HepG2 (cell line): ENCODE measurements around the gene BRSK2. TPM values are rescaled to one million over a fixed set of nuclear protein-coding genes. Genes with fewer than 3 reads are reported as not detected.

Experiments used
- ATAC-seq: fragments of 200-7000 bp; cut with Tn5 transposase; 3 replicates; pipeline ENCODE4 v1.9.1; 2020; ENCODE audit warnings: mild to moderate bottlenecking, moderate library complexity
- Bru-seq: library from RNA; stranded (reverse); fragments of 400-500 nt; gene quantifications from one replicate; lab custom pipeline; 2021; lab: Mats Ljungman, UMichigan
- BruChase-seq, 2 experiments: library from RNA; stranded (reverse); fragments of 400-500 nt; gene quantifications; one replicate each; lab custom pipeline; 2021; lab: Mats Ljungman, UMichigan
- BruUV-seq: library from RNA; stranded (reverse); fragments of 400-500 nt; replicated peaks from 2 replicates; lab custom pipeline; 2021; lab: Mats Ljungman, UMichigan
- CTCF ChIA-PET: fragments of 300-600 bp; formaldehyde crosslinking; extraction: SDS; loops from one replicate; lab custom pipeline; 2021; ENCODE audit warnings: low total read pairs, inconsistent platforms, low intra/inter-chr PET ratio; lab: Yijun Ruan, JAX
- POLR2A ChIA-PET: fragments of 350-600 bp; sonication (Branson Sonifier 250); formaldehyde crosslinking; loops from one replicate; lab custom pipeline; 2020; ENCODE audit warnings: antibody characterized with exemption, inconsistent platforms; lab: Yijun Ruan, JAX
- DNase-seq: peaks from one replicate; pipeline ENCODE4 v3.0.0-alpha.2; 2015; ENCODE audit warnings: low spot score
- FAIRE-seq: peaks from 3 replicates; lab custom pipeline; 2011; peaks lifted over from hg19 to GRCh38; lab: Jason Lieb, UNC
- H2AFZ ChIP-seq: one replicate; pipeline ENCODE4 v1.6.1; 2011; ENCODE audit warnings: low read length, inconsistent platforms
- H3K27ac ChIP-seq: fragments of 300-600 bp; 3 replicates; pipeline ENCODE4 v1.8.0; 2011; ENCODE audit warnings: mixed run types, mild to moderate bottlenecking, mixed read lengths, low read length, inconsistent platforms; ENCODE audit not compliant: insufficient read depth; ENCODE audit errors: extremely low read length
- H3K27me3 ChIP-seq, 2 experiments: fragments of 200-600 bp in 1 of 2; 2 replicates in 1 of 2; 3 replicates in 1 of 2; pipeline versions ENCODE4 v1.6.0 to v1.8.0; 2011; ENCODE audit warnings: low read length in 2 of 2, mild to moderate bottlenecking in 2 of 2, moderate library complexity in 2 of 2, inconsistent platforms in 1 of 2; ENCODE audit not compliant: insufficient read depth in 2 of 2, control insufficient read depth in 1 of 2
- H3K36me3 ChIP-seq, 2 experiments: fragments of 200-600 bp in 1 of 2; replicated peaks in 1 of 2; 2 replicates in 1 of 2; 3 replicates in 1 of 2; pipeline versions ENCODE4 v1.5.1 to v1.8.0; 2011; ENCODE audit warnings: low read length in 2 of 2, inconsistent platforms in 1 of 2; ENCODE audit not compliant: insufficient read depth in 2 of 2, control insufficient read depth in 1 of 2
- H3K4me1 ChIP-seq: 2 replicates; pipeline ENCODE4 v1.5.1; 2012; ENCODE audit warnings: low read length, inconsistent platforms; ENCODE audit not compliant: insufficient read depth
- H3K4me2 ChIP-seq: 2 replicates; pipeline ENCODE4 v1.6.0; 2011; ENCODE audit warnings: low read depth, low read length, inconsistent platforms
- H3K4me3 ChIP-seq, 3 experiments: fragments of 200-600 bp in 1 of 3; sonication (generic), shearing (Covaris generic) in 1 of 3; replicated peaks in 1 of 3; 2 replicates each; pipeline ENCODE4 v1.5.1; 2011 to 2016; ENCODE audit warnings: low read length in 3 of 3, inconsistent platforms in 2 of 3, low read depth in 2 of 3, mild to moderate bottlenecking in 2 of 3, control low read depth in 1 of 3, mixed read lengths in 1 of 3; ENCODE audit not compliant: insufficient read depth in 1 of 3
- H3K79me2 ChIP-seq: one replicate; pipeline ENCODE4 v1.6.1; 2011; ENCODE audit warnings: low read length, inconsistent platforms; ENCODE audit not compliant: insufficient read depth
- H3K9ac ChIP-seq: 2 replicates; pipeline ENCODE4 v1.6.0; 2011; ENCODE audit warnings: mild to moderate bottlenecking, low read depth, low read length, inconsistent platforms; ENCODE audit not compliant: insufficient read depth
- H3K9me3 ChIP-seq: 2 replicates; pipeline ENCODE4 v1.5.1; 2012; ENCODE audit warnings: mild to moderate bottlenecking, low read length
- H4K20me1 ChIP-seq: 2 replicates; pipeline ENCODE4 v1.6.0; 2011; ENCODE audit warnings: inconsistent platforms, mild to moderate bottlenecking, low read length, moderate library complexity; ENCODE audit not compliant: insufficient read depth
- ARID2 ChIP-seq: sonication (generic); formaldehyde crosslinking; IDR thresholded peaks from 2 replicates; pipeline ENCODE4 v1.8.1; 2022; ENCODE audit warnings: mild to moderate bottlenecking, missing genetic modification reagents, borderline replicate concordance
- CBX5 ChIP-seq: sonication (generic); formaldehyde crosslinking; IDR thresholded peaks from 2 replicates; pipeline ENCODE4 v1.4.0; 2020; ENCODE audit warnings: missing genetic modification reagents, borderline replicate concordance
- CREM ChIP-seq, 2 experiments: sonication (generic) in 1 of 2; formaldehyde crosslinking in 1 of 2; IDR thresholded peaks; 2 replicates each; pipeline versions ENCODE4 v1.4.0 to v1.6.1; 2016 to 2020; ENCODE audit warnings: antibody characterized with exemption in 1 of 2, mild to moderate bottlenecking in 1 of 2, missing genetic modification reagents in 1 of 2
- SCMH1 ChIP-seq: sonication (generic); formaldehyde crosslinking; IDR thresholded peaks from 2 replicates; pipeline ENCODE4 v1.9.0; 2021; ENCODE audit warnings: missing genetic modification reagents, mild to moderate bottlenecking, borderline replicate concordance
- SOX6 ChIP-seq, 2 experiments: fragments of 450-650 bp in 1 of 2; sonication (generic) in 1 of 2; formaldehyde crosslinking in 1 of 2; IDR thresholded peaks; 2 replicates each; pipeline versions ENCODE4 v1.4.0 to v1.6.1; 2017 to 2020; ENCODE audit warnings: antibody characterized with exemption in 1 of 2, mild to moderate bottlenecking in 1 of 2, missing genetic modification reagents in 1 of 2
- SPEN ChIP-seq: sonication (generic); formaldehyde crosslinking; IDR thresholded peaks from 2 replicates; pipeline ENCODE4 v1.5.1; 2020; ENCODE audit warnings: low read depth, mild to moderate bottlenecking, missing genetic modification reagents
- TSC22D2 ChIP-seq: sonication (generic); formaldehyde crosslinking; IDR thresholded peaks from 2 replicates; pipeline ENCODE4 v1.5.1; 2020; ENCODE audit warnings: missing genetic modification reagents, mild to moderate bottlenecking, borderline replicate concordance
- ZFP36L2 ChIP-seq: sonication (generic); formaldehyde crosslinking; IDR thresholded peaks from 2 replicates; pipeline ENCODE4 v1.4.0; 2020; ENCODE audit warnings: missing genetic modification reagents
- ZNF263 ChIP-seq: sonication (generic); formaldehyde crosslinking; IDR thresholded peaks from 2 replicates; pipeline ENCODE4 v1.4.0; 2020; ENCODE audit warnings: missing genetic modification reagents
- ZNF264 ChIP-seq: sonication (generic); formaldehyde crosslinking; IDR thresholded peaks from 2 replicates; pipeline ENCODE4 v1.4.0; 2020; ENCODE audit warnings: missing genetic modification reagents
- ZNF317 ChIP-seq: sonication (generic); formaldehyde crosslinking; IDR thresholded peaks from 2 replicates; pipeline ENCODE4 v1.5.0; 2020; ENCODE audit warnings: mild to moderate bottlenecking, missing genetic modification reagents
- ZNF367 ChIP-seq: sonication (generic); formaldehyde crosslinking; IDR thresholded peaks from 2 replicates; pipeline ENCODE4 v1.4.0; 2020; ENCODE audit warnings: missing genetic modification reagents, borderline replicate concordance
- ZNF513 ChIP-seq: sonication (generic); formaldehyde crosslinking; conservative IDR thresholded peaks from 2 replicates; pipeline ENCODE4 v1.5.0; 2020; ENCODE audit warnings: missing genetic modification reagents
- ZNF749 ChIP-seq: sonication (generic); formaldehyde crosslinking; IDR thresholded peaks from 2 replicates; pipeline ENCODE4 v1.8.0; 2022; ENCODE audit warnings: mild to moderate bottlenecking, missing genetic modification reagents, moderate library complexity, borderline replicate concordance
- ZNF879 ChIP-seq: sonication (generic); formaldehyde crosslinking; IDR thresholded peaks from 2 replicates; pipeline ENCODE4 v1.8.1; 2023; ENCODE audit warnings: missing genetic modification reagents
- WGBS: methylation state at CpG from one replicate; pipeline ENCODE4 v1.1.6; 2017; ENCODE audit warnings: low lambda C conversion rate; 5-methylcytosine and 5-hydroxymethylcytosine counted together
- in situ Hi-C: cut with HindIII; loops from 2 replicates; pipeline ENCODE4 v1.10.0; 2017; ENCODE audit warnings: low pct_unique_long_range_greater_than_20kb; ENCODE audit not compliant: extremely low pct_ligation_motif_present
- intact Hi-C: fragments of 100-400 bp; cut with micrococcal nuclease; formaldehyde crosslinking; loops from one replicate; pipeline ENCODE4 v1.10.0; 2022; ENCODE audit not compliant: unreplicated experiment
- long read RNA-seq, 2 experiments: library from RNA in 1 of 2; library from polyadenylated mRNA in 1 of 2; stranded (forward) in 1 of 2; unstranded in 1 of 2; transcript quantifications; one replicate each; pipeline ENCODE4 v2.0.0, GENCODE V29; 2019 to 2022
- polyA minus RNA-seq, 3 experiments: library from RNA; depleted of rRNA, polyadenylated mRNA; stranded (reverse); fragments of >200 nt; gene quantifications; 2 replicates each; pipeline ENCODE4 v1.2.3, GENCODE V29; 2011; ENCODE audit warnings: low replicate concordance in 1 of 3
- polyA plus RNA-seq, 8 experiments: library from polyadenylated mRNA; depleted of rRNA in 3 of 8; stranded (reverse) in 7 of 8; unstranded in 1 of 8; fragments of >200 nt; fragmentation: Illumina TruSeq in 4 of 8; extraction: Trizol in 4 of 8; gene quantifications; 2 replicates each; pipeline versions ENCODE4 v1.2.1 to v1.2.3, GENCODE V29; 2011 to 2016; ENCODE audit warnings: low read depth in 4 of 8, missing spikeins in 1 of 8, mixed read lengths in 1 of 8; ENCODE audit not compliant: insufficient read depth in 1 of 8
- total RNA-seq, 5 experiments: library from RNA; depleted of rRNA; stranded (reverse); fragments of >200 nt; fragmentation: Illumina TruSeq; extraction: Trizol; gene quantifications; 2 replicates each; pipeline ENCODE4 v1.2.3, GENCODE V29; 2016; ENCODE audit warnings: low read depth in 1 of 5
- TF ChIP-seq, protein P1 (sequence below): sonication (generic); formaldehyde crosslinking; IDR thresholded peaks from 2 replicates; pipeline ENCODE4 v1.4.0; 2020; ENCODE audit warnings: missing genetic modification reagents

Gene BRSK2
- total RNA-seq (2016; rRNA removed; fragmentation: Illumina TruSeq; extraction: Trizol) (0.84 and 1.1 TPM in 2 replicates), polyA plus RNA-seq (2011; rRNA removed) (0.74 and 2.3 TPM in 2 replicates), polyA minus RNA-seq (2011; rRNA and poly(A)+ RNA removed; ENCODE audit: low replicate concordance) (0.62 and 1.2 TPM in 2 replicates), Bru-seq, nascent RNA (percentile 18 among the genes with signal in this experiment), BruChase-seq, experiment 1, labeled RNA remaining after a 6-hour chase (percentile 26 among the genes with signal in this experiment), BruChase-seq, experiment 2, labeled RNA remaining after a 2-hour chase (percentile 21 among the genes with signal in this experiment)
- total RNA-seq (2016; cell fraction: cytosol; rRNA removed; fragmentation: Illumina TruSeq; extraction: Trizol; ENCODE audit: low read depth), result 0.35 and 0.40 TPM in 2 replicates
- total RNA-seq (2016; cell fraction: insoluble cytoplasmic fraction; rRNA removed; fragmentation: Illumina TruSeq; extraction: Trizol), result 0.19 and 0.93 TPM in 2 replicates
- 1.1 and 1.3 TPM in 2 replicates for total RNA-seq (2016; cell fraction: membrane; rRNA removed; fragmentation: Illumina TruSeq; extraction: Trizol)
- total RNA-seq (2016; cell fraction: nucleus; rRNA removed; fragmentation: Illumina TruSeq; extraction: Trizol), result 1.3 and 1.7 TPM in 2 replicates
- polyA plus RNA-seq (2011; cell fraction: cytosol; rRNA removed), result 0.62 and 0.65 TPM in 2 replicates
- 7.2 and 9.9 TPM in 2 replicates for polyA plus RNA-seq (2011; cell fraction: nucleus; rRNA removed)
- polyA plus RNA-seq (2012), result 0.54 and 1.4 TPM in 2 replicates
- polyA plus RNA-seq (2016; cell fraction: cytosol; fragmentation: Illumina TruSeq; extraction: Trizol; ENCODE audit: low read depth), result 0.18 and 0.59 TPM in 2 replicates
- polyA plus RNA-seq (2016; cell fraction: insoluble cytoplasmic fraction; fragmentation: Illumina TruSeq; extraction: Trizol; ENCODE audit: low read depth), result 0.59 and 0.72 TPM in 2 replicates
- polyA plus RNA-seq (2016; cell fraction: membrane; fragmentation: Illumina TruSeq; extraction: Trizol; ENCODE audit: low read depth), result 0.64 and 0.85 TPM in 2 replicates
- polyA plus RNA-seq (2016; cell fraction: nucleus; fragmentation: Illumina TruSeq; extraction: Trizol; ENCODE audit: insufficient read depth, low read depth), result 1.8 and 3.3 TPM in 2 replicates
- 0.88 and 1.3 TPM in 2 replicates for polyA minus RNA-seq (2011; cell fraction: cytosol; rRNA and poly(A)+ RNA removed)
- 0.90 and 3.0 TPM in 2 replicates for polyA minus RNA-seq (2011; cell fraction: nucleus; rRNA and poly(A)+ RNA removed)
- long read RNA-seq, experiment 1, result 0 reads
- long read RNA-seq, experiment 2, partial matches to known transcripts, result 1 of 2 reads
- long read RNA-seq, experiment 2, other reads (novel, unspliced or antisense), result 1 of 2 reads

DNA sequence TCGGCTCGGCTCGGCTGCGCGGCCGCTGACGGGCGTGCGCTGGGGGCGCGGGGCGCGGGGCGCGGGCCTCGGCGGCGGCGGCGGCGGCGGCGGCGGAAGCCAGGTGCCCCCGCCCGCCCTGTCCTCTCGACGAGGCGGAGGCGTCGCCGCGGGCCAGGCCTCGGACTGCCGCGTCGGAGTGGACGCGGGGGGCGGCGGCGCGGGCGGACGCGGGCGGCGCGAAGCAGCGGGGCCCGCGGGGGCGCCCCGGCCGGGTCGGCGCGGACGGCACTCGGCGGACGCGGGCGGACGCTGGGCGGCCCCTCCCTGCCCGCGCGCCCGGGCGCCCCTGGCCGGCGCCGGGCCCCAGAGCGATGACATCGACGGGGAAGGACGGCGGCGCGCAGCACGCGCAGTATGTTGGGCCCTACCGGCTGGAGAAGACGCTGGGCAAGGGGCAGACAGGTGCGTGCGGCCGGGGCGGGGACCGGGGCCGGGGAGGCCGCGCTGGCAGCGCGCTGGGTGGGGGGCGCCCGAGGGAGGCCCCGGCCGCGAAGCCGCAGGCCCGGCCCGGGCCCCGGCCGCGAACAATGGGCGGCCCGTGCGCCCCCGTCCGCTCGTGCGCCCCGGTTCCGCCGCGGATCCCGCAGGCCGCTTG is at the start of gene BRSK2:
TSS of gene BRSK2 (plus strand) at position 3 of the 637 bp plus-strand sequence. CDS start at position 354, 351 bp downstream.
- intact Hi-C loops (loop anchor here (10.0 kb wide), 1 partner anchor 85 kb away; the partner anchor contains the start of gene TOLLIP), in situ Hi-C loops (loop anchor here (10.0 kb wide), 1 partner anchor 95 kb away; no protein-coding TSS in a partner anchor)
- Histone ChIP-seq H3K4me3 (peak within 1 kb of the TSS; percentile 6 to 57 (median 29); a peak in 4 of 6 replicates), H3K27me3 (peaks cover 8 to 38% of the 10 kb centered on the region in 2 experiments), H4K20me1 (no peaks in the 10 kb centered on the region), H2AFZ (no peak within 1 kb of the TSS), H3K9ac (peak within 1 kb of the TSS; percentile 8; the same call in 1 of the 2 replicates), H3K36me3 (no peaks in the 10 kb centered on the region), H3K79me2 (no peaks in the 10 kb centered on the region), H3K27ac (no peak within 1 kb of the TSS), H3K4me2 (peak within 1 kb of the TSS; percentile 58), H3K9me3 (no peaks in the 10 kb centered on the region), H3K4me1 (peaks cover 12% of the 10 kb centered on the region)
- ATAC-seq (no peak), FAIRE-seq (no peak), DNase-seq (no peak)
- BruUV-seq, result no TSS peak
- ChIA-PET POLR2A (interaction anchor here (1.0 kb wide), 1 partner anchor 128 kb away, joined by 3 read pairs; no protein-coding TSS in a partner anchor), CTCF (no interaction called here)
- WGBS, result 50% methylated on average over 31 of the region's 119 CpGs
- TF ChIP-seq ZNF263 (CRISPR knock-in tag), result no peak
- TF ChIP-seq ZNF879 (CRISPR knock-in tag), result no peak
- no peak for TF ChIP-seq ZNF367 (CRISPR knock-in tag)
- TF ChIP-seq CBX5 (CRISPR knock-in tag), result no peak
- no peak for TF ChIP-seq ZFP36L2 (CRISPR knock-in tag)
- TF ChIP-seq ARID2 (CRISPR knock-in tag), result no peak
- no peak for TF ChIP-seq CREM (IDR thresholded peaks at IDR 0.05)
- no peak for TF ChIP-seq CREM (CRISPR knock-in tag; IDR thresholded peaks at IDR 0.05)
- no peak for TF ChIP-seq ZNF749 (CRISPR knock-in tag)
- no peak for TF ChIP-seq ZNF513 (CRISPR knock-in tag)
- TF ChIP-seq, protein P1, sequence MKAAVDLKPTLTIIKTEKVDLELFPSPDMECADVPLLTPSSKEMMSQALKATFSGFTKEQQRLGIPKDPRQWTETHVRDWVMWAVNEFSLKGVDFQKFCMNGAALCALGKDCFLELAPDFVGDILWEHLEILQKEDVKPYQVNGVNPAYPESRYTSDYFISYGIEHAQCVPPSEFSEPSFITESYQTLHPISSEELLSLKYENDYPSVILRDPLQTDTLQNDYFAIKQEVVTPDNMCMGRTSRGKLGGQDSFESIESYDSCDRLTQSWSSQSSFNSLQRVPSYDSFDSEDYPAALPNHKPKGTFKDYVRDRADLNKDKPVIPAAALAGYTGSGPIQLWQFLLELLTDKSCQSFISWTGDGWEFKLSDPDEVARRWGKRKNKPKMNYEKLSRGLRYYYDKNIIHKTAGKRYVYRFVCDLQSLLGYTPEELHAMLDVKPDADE (CRISPR knock-in tag), result no peak
- no peak for TF ChIP-seq ZNF264 (CRISPR knock-in tag)
- no peak for TF ChIP-seq SCMH1 (CRISPR knock-in tag)
- no peak for TF ChIP-seq TSC22D2 (CRISPR knock-in tag)
- TF ChIP-seq SOX6 (IDR thresholded peaks at IDR 0.05), result no peak
- no peak for TF ChIP-seq SOX6 (CRISPR knock-in tag; IDR thresholded peaks at IDR 0.05)
- no peak for TF ChIP-seq ZNF317 (CRISPR knock-in tag)
- no peak for TF ChIP-seq SPEN (CRISPR knock-in tag)
